GM18861 (cell line): ENCODE measurements around the gene COX4I1.

Experiments used
- ATAC-seq: cut with Tn5 transposase; IDR thresholded peaks from one replicate; pipeline ENCODE4 v1.9.1; 2021; ENCODE audit not compliant: unreplicated experiment

The COX4I1 gene

DNA sequence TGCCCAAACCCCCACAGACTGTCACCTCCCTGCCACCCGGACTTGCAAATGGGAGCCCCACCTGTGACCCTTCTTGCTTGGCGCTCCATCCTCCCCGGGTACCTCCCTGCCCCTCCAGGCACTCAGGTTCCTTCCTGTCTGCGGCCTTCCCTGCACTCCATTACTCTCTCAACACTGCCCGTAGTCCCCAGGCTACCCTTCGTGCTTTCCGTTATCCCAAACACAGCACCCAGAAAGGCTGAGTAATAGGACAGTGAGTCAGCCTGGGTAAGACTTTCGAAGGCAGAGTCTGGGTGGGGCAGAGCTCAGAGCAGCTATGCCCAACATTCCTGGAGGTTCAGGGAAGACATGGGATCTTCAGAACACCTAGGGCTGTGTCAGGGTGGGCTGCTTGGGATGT is 32.0 kb upstream of the COX4I1 start:
- no peak for ATAC-seq

- no peak for ATAC-seq
Observed at GRCh38 chr16:85768199-85768598, 31.3 kb upstream of the COX4I1 start.

DNA sequence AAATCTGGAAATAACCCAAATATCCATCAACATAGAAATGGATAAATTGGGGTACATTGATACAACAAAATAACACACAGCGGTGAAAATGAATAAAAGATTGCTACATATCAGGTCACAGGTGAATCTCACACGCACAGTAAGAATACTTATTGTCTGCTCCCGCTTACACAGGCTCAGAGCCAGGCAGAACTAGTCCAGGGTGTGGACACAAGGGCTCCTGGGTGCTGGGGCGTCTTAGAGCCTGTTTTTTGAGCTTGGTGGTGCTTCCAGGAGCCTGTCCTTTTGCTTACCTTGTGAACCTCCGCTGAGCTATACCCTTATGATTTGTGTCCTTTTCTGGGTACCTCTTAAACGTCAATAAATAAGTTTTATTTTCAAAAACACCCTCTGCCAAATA is 28.8 kb upstream of the COX4I1 start:
- no peak for ATAC-seq

DNA sequence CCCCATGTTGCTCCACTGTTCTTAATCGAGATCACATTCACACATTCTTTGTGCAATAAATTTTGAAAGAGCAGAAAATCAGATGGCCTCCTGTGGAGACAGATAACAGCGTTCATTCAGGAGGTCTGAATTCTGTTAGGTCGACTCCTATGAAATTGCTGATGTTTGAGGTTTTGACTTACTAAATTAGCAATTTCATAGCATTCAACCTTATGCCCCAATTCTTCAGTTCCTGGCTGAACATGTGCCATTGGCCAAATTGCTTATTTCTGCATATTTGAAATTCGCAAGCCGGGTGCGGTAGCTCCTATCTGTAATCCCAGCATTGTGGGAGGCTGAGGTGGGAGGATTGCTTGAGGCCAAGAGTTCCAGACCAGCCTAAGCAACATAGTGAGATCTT is 26.5 kb upstream of the COX4I1 start:
- no peak for ATAC-seq

DNA sequence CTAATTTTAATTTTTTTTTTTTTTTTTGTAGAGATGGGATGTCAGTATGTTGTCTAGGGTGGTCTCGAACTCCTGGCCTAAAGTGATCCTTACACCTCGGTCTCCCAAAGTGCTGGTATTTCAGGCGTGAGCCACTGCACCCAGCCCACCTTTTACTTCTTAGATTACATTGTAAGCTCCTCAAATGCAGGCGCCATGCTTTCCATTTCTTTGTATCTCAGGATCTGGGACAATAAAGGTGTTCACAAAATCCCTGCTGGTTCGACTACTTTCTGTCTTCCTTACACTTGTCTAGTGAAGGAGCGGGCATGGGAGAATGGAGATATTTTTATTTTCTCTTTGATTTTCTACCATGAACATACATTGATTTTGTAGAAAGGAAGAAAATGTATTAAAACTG is 25.4 kb upstream of the COX4I1 start:
- no peak for ATAC-seq

DNA sequence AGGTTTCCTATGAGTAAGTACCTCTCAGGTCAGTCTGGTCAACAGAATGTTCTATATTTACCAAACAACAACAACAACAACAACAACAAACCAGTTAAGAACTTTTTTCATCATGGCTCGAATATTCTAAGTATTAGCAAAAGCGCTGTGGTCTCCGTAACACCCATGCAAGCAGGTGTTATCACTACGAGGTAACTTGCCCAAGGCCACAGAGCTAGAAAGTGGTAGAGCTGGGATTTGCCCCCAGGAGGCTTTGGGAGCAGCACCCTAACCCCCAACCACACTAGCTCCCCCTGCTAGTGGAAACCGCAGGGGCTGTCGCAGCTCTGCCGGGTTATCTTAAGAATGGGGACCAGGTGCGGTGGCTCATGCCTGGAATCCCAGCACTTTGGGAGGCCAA is 24.7 kb upstream of the COX4I1 start:
- no peak for ATAC-seq

- no peak for ATAC-seq
Observed at GRCh38 chr16:85777583-85778310, 21.7 kb upstream of the COX4I1 start.

DNA sequence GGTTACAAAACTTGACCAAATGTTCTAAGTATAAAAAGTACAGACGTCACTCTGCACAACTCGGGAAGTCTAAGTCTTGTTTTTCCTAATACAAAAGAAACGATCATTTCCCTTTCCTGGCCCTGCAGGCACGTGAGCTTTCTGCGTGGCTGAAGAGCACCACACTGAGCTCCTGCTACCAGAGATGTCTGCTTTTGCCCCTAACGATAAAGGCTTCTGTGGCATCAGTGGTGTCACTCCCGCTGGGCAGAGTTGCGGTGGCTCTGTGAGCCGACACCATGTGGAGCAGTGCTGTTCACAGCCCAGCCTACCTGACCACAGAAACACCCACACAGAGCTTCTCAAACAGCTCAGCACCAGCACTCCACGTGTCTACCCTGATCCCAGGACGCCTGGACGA is 20.6 kb upstream of the COX4I1 start:
- ATAC-seq: no peak

GRCh38 chr16:85780281-85780680 is 19.2 kb upstream of the COX4I1 start:
- ATAC-seq: no peak

GRCh38 chr16:85781156-85781555 is 18.3 kb upstream of the COX4I1 start:
- no peak for ATAC-seq

DNA sequence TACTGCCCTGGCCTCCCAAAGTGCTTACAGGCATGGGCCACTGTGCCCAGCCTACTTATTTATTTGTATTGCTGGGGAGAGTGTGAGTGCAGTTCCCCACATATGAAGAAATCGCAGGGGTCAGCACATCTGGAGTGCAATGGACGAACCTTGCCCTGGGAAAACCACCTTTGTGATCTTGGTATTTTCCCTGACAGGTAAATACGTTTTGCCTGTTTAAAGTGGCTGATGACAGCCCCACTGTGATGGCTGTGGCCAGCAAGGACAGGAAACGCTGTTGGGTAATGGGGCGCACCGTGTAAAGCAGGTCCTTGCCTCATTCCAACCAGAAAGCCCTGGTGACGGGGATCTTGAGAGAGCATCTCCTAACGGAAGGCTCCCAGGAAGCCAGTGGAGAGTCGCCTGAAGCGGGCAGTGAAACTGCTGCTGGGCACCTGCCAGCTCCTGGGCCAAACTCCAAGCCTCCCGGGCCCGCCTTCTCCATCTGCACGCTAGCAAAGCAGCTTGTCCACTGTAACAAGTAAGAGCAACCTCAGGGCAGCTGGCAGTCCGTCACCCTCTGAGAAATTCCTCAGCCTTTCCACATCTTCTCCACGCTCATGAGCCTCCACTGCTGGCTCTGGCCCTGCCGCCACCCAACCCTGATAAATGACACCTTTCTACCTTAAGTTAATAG is 17.7 kb upstream of the COX4I1 start:
- no peak for ATAC-seq

GRCh38 chr16:85782451-85782850 is 17.0 kb upstream of the COX4I1 start:
- ATAC-seq: no peak

GRCh38 chr16:85783441-85783840 is 16.1 kb upstream of the COX4I1 start:
- ATAC-seq: no peak

DNA sequence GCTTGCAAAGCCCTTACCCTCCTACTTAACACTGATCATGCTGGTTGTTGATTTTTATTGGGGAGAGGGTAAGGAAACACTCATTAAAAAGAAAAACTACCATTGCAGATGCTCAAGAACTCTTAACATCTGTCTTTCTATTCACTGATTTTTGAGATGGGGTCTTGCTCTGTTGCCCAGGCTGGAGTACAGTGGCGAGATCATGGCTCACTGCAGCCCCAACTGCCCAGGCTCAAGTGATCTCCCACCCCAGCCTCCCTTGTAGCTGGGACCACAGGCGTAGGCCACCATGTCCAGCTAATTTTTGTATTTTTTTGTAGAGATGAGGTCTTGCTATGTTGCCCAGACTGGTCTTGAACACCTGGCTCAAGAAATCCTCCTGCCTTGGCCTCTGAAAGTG is 14.7 kb upstream of the COX4I1 start:
- no peak for ATAC-seq

GRCh38 chr16:85785927-85786326 is 13.6 kb upstream of the COX4I1 start:
- no peak for ATAC-seq

- no peak for ATAC-seq
Observed at GRCh38 chr16:85788819-85789218, 10.7 kb upstream of the COX4I1 start.

DNA sequence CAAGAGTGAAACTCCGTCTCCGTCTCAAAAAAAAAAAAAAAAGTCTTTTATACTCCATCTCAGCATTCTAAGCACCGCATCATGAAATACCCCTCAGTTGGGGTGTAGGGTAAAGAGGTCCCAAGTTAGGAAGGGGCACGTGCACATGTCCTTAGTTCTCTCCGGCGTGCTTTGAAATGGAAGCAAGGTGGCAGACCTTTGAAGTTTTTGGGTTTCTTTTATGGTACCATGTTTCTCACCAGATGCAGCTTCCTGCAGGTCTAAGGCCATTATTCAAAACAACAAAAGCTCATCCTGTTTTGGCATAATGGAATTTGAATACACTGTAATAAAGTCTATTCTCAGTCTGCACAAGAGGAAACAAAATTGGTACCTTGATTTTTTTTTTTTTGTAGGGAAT is 9.7 kb upstream of the COX4I1 start:
- ATAC-seq: no peak

- no peak for ATAC-seq
Observed at GRCh38 chr16:85793662-85794298, 5.7 kb upstream of the COX4I1 start.

DNA sequence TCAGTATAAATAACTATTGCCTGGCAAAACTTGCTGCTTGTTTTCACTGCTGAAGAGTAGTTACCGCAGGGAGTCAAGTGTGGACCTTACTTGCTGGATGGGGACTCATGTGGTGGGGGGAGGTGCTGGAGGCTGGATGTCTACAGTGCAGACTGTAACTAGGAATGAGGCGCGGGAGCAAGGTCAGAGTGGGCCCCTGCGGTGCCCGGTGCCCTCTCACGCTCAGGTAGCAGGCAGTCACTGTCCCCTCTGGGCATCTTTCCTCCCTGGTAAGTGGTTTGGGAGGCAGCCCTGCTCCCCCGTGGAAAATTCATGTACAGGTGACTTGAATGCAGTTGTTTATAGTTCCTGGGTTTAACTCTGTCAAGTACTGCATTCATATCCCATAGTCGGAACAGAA is 4.8 kb upstream of the COX4I1 start:
- ATAC-seq: no peak

- ATAC-seq: no peak
Observed at GRCh38 chr16:85796152-85796551, 3.3 kb upstream of the COX4I1 start.

DNA sequence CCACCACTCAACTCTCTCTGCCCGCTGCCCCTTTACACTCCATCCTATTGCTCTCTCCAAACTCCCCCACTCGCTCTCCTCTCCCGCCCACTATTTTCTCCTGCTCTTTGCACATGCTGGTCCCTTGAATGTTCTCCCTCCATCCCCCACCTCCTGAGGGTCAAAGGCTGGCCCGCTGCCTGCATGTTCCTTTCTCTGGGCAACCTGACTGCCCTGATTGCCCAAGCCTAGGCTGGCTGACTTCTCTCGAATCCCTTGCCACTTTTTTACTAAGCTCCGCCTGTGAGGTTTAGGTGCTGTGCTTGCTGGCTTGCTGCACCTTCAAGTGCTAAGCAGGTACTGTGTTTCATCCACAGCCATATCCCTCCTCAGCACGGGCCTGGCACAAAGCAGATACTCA is 2.9 kb upstream of the COX4I1 start:
- ATAC-seq: no peak

DNA sequence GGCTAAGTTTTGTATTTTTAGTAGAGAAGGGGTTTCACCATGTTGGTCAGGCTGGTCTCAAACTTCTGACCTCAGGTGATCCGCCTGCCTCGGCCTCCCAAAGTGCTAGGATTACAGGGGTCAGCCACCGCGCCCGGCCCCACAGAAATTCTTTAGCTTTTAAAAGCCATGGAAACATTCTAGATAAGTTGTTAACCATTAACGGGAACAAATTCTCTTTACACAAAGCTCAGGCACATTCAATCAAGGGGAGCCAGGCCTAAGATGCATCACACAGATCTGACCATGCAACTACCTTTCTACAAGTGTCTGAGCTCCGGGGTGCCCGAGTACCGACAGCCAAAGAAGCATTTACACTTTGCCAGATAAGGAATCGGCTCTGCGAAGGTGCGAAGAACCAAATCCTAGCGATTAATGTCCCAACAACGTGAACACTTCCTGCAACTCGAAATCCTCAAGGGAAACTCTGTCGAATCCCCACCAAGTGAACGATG is 1.2 kb upstream of the COX4I1 start:
- no peak for ATAC-seq
